KOPT-K1 (cell line): ENCODE results near the gene C4A.
"Not testable (repeated sequence)": the region's sequence is repeated elsewhere in the genome, so short reads cannot be mapped to it uniquely, and the experiment has no call there.

Source experiments
- H3K27ac ChIP-seq: fragments of 200-600 bp; sonication (generic); 2 replicates; pipeline ENCODE4 v1.5.1; 2016; ENCODE audit warnings: antibody characterized with exemption, mild to moderate bottlenecking, low read depth, low read length; ENCODE audit not compliant: poor library complexity, severe bottlenecking
- H3K36me3 ChIP-seq: fragments of 200-600 bp; sonication (generic); 2 replicates; pipeline ENCODE4 v1.5.1; 2017; ENCODE audit warnings: antibody characterized with exemption, mild to moderate bottlenecking, low read length, moderate library complexity; ENCODE audit not compliant: insufficient read depth
- H3K9me3 ChIP-seq: fragments of 200-600 bp; sonication (generic); 2 replicates; pipeline ENCODE4 v1.5.1; 2017; ENCODE audit warnings: antibody characterized with exemption, low read length, mild to moderate bottlenecking; ENCODE audit not compliant: insufficient read depth, poor library complexity, severe bottlenecking

Gene C4A

GRCh38 chr6:32022100-32022499 is 40.2 kb downstream of the C4A start:
- H3K27ac ChIP-seq, H3K9me3 ChIP-seq, H3K36me3 ChIP-seq: not testable (repeated sequence)

- H3K9me3 ChIP-seq, H3K27ac ChIP-seq, H3K36me3 ChIP-seq: not testable (repeated sequence)
These were observed 46.8 kb downstream of the C4A start for GRCh38 chr6:32028631-32029030.

GRCh38 chr6:32029553-32029952 is 47.7 kb downstream of the C4A start:
- not testable (repeated sequence) for H3K36me3 ChIP-seq, H3K27ac ChIP-seq, H3K9me3 ChIP-seq

GRCh38 chr6:32035283-32036013 is 53.6 kb downstream of the C4A start:
- not testable (repeated sequence) for H3K27ac ChIP-seq, H3K9me3 ChIP-seq, H3K36me3 ChIP-seq

GRCh38 chr6:32037136-32037535 is 55.3 kb downstream of the C4A start:
- not testable (repeated sequence) for H3K9me3 ChIP-seq, H3K36me3 ChIP-seq, H3K27ac ChIP-seq

GRCh38 chr6:32037598-32038524 is 56.0 kb downstream of the C4A start, which contains the start of gene CYP21A2:
Gene CYP21A2, plus strand, starts transcription at chr6:32038415. Its CDS starts 8 bp downstream, at chr6:32038423.
- not testable (repeated sequence) for H3K27ac ChIP-seq, H3K9me3 ChIP-seq, H3K36me3 ChIP-seq

GRCh38 chr6:32038878-32039277 is 57.0 kb downstream of the C4A start:
- not testable (repeated sequence) for H3K27ac ChIP-seq, H3K9me3 ChIP-seq, H3K36me3 ChIP-seq

GRCh38 chr6:32039321-32040274 is 57.7 kb downstream of the C4A start:
- H3K36me3 ChIP-seq, H3K27ac ChIP-seq, H3K9me3 ChIP-seq: not testable (repeated sequence)

- not testable (repeated sequence) for H3K36me3 ChIP-seq, H3K9me3 ChIP-seq, H3K27ac ChIP-seq
These were observed 58.6 kb downstream of the C4A start for GRCh38 chr6:32040299-32041049.

GRCh38 chr6:32041050-32041321 is 59.1 kb downstream of the C4A start:
- H3K9me3 ChIP-seq, H3K36me3 ChIP-seq, H3K27ac ChIP-seq: not testable (repeated sequence)

GRCh38 chr6:32041385-32041784 is 59.5 kb downstream of the C4A start:
- H3K9me3 ChIP-seq, H3K27ac ChIP-seq, H3K36me3 ChIP-seq: not testable (repeated sequence)

GRCh38 chr6:32042276-32042675 is 60.4 kb downstream of the C4A start:
- not testable (repeated sequence) for H3K36me3 ChIP-seq, H3K27ac ChIP-seq

GRCh38 chr6:32043589-32044380 is 61.9 kb downstream of the C4A start:
- not testable (repeated sequence) for H3K9me3 ChIP-seq, H3K36me3 ChIP-seq, H3K27ac ChIP-seq

More at GRCh38 chr6:32042276-32042675, 60.4 kb downstream of the C4A start:
- H3K9me3 ChIP-seq: not testable (repeated sequence)

- not testable (repeated sequence) for H3K9me3 ChIP-seq, H3K36me3 ChIP-seq, H3K27ac ChIP-seq
These were observed 63.1 kb downstream of the C4A start for GRCh38 chr6:32044916-32045315.
